ENCODE measurements around the gene AOAH. TPM values are rescaled to one million over a fixed set of nuclear protein-coding genes. Genes with fewer than 3 reads are reported as not detected.

AOAH gene
- total RNA-seq, 4 donors from 2014 or later, result 0.69 to 3.2 (median 2.2) TPM

- no peak overlapping the region for H3K4me3 ChIP-seq (ENCODE audit: low read depth, poor library complexity, severe bottlenecking)
- no peak for TF ChIP-seq CTCF (IDR thresholded peaks at IDR 0.05)
- no peak for TF ChIP-seq POLR2A (IDR thresholded peaks at IDR 0.05)
- intact Hi-C loops (cut with DNase I; ENCODE audit: low total_unique reads), result no loop called here
- WGBS, 2 donors, result 89 to 93% methylated on average over 3 of the region's 3 CpGs
- no peak for DNase-seq (ENCODE audit: low spot score in 2 of 2)
These were observed 151.2 kb downstream of the AOAH start for GRCh38 chr7:36573066-36573465.

- TF ChIP-seq POLR2A (IDR thresholded peaks at IDR 0.05), result no peak
- TF ChIP-seq CTCF (IDR thresholded peaks at IDR 0.05), result no peak
- intact Hi-C loops (cut with DNase I; ENCODE audit: low total_unique reads), result no loop called here
- 0% methylated on average over 1 of the region's 1 CpG for WGBS, 2 donors
- no peak for DNase-seq (ENCODE audit: low spot score in 2 of 2)
- no peak overlapping the region for H3K4me3 ChIP-seq (ENCODE audit: low read depth, poor library complexity, severe bottlenecking)
These were observed 153.1 kb downstream of the AOAH start for GRCh38 chr7:36571190-36571560.

GRCh38 chr7:36570528-36571189 is 153.6 kb downstream of the AOAH start:
- 73 to 82% methylated on average over 11 of the region's 11 CpGs for WGBS, 2 donors
- no peak overlapping the region for H3K4me3 ChIP-seq (ENCODE audit: low read depth, poor library complexity, severe bottlenecking)
- intact Hi-C loops (cut with DNase I; ENCODE audit: low total_unique reads), result no loop called here
- no peak for TF ChIP-seq POLR2A (IDR thresholded peaks at IDR 0.05)
- no peak for TF ChIP-seq CTCF (IDR thresholded peaks at IDR 0.05)
- no peak for DNase-seq (ENCODE audit: low spot score in 2 of 2)

GRCh38 chr7:36568452-36568849 is 155.8 kb downstream of the AOAH start:
- 28 to 50% methylated on average over 1 of the region's 1 CpG for WGBS, 2 donors
- DNase-seq (ENCODE audit: low spot score in 2 of 2), result no peak
- intact Hi-C loops (cut with DNase I; ENCODE audit: low total_unique reads), result no loop called here
- no peak for TF ChIP-seq CTCF (IDR thresholded peaks at IDR 0.05)
- TF ChIP-seq POLR2A (IDR thresholded peaks at IDR 0.05), result no peak
- H3K4me3 ChIP-seq (ENCODE audit: low read depth, poor library complexity, severe bottlenecking), result no peak overlapping the region

- intact Hi-C loops (cut with DNase I; ENCODE audit: low total_unique reads), result no loop called here
- TF ChIP-seq CTCF (IDR thresholded peaks at IDR 0.05) (no peak), POLR2A (IDR thresholded peaks at IDR 0.05) (no peak)
- no peak overlapping the region for H3K4me3 ChIP-seq (ENCODE audit: low read depth, poor library complexity, severe bottlenecking)
- no peak for DNase-seq (ENCODE audit: low spot score in 2 of 2)
- 86 to 91% methylated on average over 7 of the region's 7 CpGs for WGBS, 2 donors
These were observed 156.4 kb downstream of the AOAH start for GRCh38 chr7:36567699-36568451.
